HG03045 (cell line): Measurements from ENCODE around the gene LUZP2.

Source experiments
- ATAC-seq: cut with Tn5 transposase; IDR thresholded peaks from one replicate; pipeline ENCODE4 v1.9.1; 2021; ENCODE audit warnings: mild to moderate bottlenecking, moderate library complexity; ENCODE audit not compliant: unreplicated experiment

The LUZP2 gene

GRCh38 chr11:24708616-24709015 is 211.8 kb downstream of the LUZP2 start:
- ATAC-seq = no peak

GRCh38 chr11:24709928-24710565 is 213.2 kb downstream of the LUZP2 start:
- no peak for ATAC-seq

DNA sequence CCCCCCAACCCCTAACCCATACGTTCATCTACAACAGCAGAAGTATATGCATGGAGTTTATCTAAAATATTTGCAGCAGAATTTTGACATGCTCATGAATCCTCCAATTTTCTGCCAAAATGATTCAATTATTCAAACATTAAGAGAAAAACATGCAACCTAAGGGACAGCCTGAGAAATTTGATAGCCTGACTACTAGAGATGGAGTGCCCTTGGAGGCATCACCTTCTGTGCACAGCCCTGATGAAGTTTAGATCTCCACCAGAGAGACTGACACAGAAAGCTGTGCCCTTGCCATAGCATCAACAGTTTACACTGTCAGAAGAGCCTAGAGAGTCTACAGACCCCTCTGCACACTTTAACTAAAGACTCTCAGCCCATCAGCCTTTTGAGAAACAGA is 217.7 kb downstream of the LUZP2 start:
- no peak for ATAC-seq

DNA sequence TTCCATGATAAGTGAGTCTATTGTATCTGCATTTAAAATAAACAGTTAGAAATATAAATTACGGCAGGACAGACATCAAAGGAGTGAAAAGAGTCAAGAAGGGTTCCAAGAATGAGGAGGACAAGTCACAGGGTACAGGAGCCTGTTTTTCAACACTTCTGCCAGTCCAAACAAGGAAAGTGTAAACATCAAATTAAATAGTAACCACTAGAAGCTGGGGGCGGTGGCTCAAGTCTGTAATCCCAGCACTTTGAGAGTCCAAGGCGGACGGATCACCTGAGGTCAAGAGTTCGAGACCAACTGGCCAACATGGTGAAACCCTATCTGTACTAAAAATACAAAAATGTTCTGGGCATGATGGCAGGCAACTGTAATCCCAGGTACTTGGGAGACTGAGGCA is 219.6 kb downstream of the LUZP2 start:
- no peak for ATAC-seq

DNA sequence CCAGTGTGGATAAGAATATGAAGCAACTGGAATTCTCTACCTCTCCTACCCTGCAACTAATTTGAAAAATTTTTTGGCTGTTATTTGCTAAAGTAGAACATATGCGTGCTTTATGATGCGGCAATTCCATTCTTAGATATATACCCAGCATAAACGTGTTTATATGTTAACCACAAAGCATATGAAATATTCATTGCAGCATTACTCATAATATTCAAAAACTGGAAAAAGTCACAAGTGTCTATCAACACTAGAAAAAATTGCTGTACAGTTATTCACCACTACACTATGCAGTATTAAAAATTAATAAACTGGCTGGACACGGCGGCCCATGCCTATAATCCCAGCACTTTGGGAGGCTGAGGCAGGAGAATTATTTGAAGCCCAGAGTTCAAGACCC is 226.4 kb downstream of the LUZP2 start:
- ATAC-seq = no peak

GRCh38 chr11:24731554-24731953 is 234.7 kb downstream of the LUZP2 start:
- no peak for ATAC-seq

- ATAC-seq = no peak
These were observed 237.9 kb downstream of the LUZP2 start for GRCh38 chr11:24734742-24735237.

- no peak for ATAC-seq
These were observed 242.1 kb downstream of the LUZP2 start for GRCh38 chr11:24738972-24739371.

DNA sequence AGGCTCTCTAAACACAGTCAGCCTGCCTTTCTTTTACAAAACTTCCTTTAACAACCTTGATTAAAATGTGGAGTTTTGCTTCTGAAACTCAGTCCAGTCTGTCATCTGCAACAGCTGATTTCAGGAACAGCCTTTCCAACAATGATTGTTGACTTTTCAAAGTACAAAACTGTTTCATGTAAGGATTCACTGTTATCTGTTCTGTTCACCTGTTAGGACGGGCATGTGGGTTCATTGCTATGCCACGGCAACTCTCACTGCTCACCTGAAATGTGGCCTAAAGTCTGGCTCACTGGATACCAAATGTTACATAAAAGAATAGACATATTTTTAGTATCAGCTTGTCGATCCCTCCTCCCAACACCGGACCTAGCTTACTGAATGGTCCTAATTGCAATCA is 242.8 kb downstream of the LUZP2 start:
- no peak for ATAC-seq

DNA sequence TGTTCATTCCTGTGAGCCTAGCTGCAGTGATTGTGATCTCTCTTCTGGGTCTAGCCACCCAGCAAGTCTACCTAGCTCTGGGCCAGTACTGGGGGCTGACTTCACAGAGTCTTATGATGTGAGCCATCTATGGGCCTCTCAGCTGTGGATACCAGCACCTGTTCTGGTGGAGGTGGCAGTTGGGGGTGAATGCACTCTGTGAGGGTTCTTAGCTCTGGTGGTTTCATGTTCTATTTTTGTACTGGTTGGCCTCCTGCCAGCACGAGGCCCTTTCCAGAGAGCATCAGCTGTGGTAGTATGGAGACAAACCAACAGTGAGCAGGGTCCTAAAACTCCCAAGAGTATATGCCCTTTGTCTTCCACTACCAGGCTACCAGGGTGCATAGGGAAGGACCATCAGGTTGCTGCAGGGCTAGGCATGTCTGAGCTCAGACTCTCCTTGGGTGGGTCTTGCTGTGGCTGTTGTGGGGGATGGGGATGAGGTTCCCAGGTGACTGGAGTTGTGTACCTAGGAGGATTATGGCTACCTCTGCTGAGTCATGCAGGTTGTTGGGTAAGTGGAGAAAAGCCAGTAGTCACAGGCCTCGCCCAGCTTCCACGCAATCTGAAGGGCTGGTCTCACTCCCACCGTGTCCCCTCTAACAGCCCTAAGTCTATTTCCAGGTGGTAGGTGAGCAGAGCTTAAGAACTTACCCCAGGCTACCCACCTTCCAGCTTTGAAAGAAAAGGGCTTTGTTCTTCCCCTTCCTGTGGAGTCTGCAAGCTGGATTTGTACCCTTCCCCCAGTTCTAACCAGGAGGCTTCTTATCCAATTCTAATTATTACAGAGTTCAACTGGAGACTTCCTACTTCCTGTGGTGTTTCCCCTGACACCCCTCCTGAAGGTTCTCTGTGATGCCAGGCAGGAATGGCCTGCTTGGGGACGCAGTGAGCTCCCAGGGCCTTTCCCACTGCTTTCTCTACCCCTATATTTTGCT is 250.7 kb downstream of the LUZP2 start:
- no peak for ATAC-seq

- no peak for ATAC-seq
These were observed 251.4 kb downstream of the LUZP2 start for GRCh38 chr11:24748261-24748660.

DNA sequence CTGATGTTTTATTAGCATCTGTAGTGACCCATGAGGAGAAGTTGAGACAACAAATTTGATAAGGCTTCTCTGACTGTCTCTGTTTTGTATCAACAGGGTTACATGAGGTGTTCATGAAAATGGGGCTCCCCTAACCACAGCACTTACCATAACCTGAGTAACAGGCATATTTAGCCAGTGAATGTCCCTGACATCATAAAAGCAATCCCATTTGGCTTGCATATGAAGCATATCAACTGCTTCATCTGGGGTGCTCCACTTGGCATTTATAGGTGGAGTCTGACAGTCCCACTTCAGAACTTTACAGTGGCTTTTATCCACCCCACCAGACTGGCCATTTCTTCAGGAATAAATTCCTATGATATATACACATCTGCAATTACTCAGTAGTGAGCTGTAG is 257.6 kb downstream of the LUZP2 start:
- no peak for ATAC-seq

- no peak for ATAC-seq
These were observed 258.5 kb downstream of the LUZP2 start for GRCh38 chr11:24755260-24755839.

DNA sequence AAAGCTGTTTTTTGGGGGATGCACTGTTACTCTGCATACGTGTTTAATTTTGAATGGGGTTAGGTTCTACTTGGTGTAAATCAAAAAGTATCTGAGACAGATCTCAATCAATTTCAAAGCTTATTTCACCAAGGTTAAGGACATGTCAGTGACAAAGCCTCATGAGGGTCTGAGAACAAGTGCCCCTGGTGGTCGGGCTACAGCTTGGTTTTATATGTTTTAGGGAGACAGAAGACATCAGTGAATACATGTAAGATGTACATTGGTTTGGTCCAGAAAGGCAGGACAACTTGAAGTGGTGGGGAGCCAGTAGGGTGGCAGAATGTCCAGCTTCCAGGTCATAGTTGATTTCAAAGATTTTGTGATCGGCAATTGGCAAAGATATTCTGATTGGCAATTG is 262.9 kb downstream of the LUZP2 start:
- ATAC-seq = no peak

DNA sequence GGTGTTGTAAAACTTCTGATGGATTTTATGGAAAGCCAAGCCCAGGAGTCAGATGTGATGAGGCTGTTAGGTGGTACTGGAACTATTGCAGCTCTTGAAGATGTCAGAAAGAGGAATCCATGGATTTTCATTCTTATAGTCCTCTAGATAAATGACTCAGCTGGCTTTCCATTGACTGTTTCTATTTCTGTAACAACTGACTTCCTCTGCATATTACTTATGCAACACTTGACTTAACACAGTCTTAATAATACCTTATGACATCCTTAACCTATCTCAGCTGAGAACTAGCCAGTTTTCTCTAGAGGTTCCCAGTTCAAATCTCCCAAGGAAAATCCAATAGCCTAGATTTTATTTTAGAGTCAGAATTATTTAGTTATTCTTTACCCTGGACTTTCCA is 263.8 kb downstream of the LUZP2 start:
- no peak for ATAC-seq

DNA sequence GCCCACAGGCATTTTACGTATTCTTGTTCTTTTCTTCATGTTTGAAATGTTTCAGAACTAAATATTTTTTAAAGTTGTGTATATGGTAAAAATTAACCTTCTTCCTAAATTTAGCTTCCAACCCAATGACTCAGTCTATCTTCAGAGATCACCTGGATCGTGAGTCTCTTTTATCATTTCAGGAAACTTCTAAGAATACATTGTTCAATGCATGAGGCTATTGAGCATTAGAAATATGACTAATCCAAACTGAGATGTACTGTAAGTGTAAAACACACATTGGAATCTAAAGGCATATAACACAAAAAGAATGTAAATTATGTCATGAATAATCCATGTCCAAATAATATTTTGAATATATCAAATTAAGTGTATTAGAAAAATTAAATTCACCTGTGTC is 265.2 kb downstream of the LUZP2 start:
- no peak for ATAC-seq

DNA sequence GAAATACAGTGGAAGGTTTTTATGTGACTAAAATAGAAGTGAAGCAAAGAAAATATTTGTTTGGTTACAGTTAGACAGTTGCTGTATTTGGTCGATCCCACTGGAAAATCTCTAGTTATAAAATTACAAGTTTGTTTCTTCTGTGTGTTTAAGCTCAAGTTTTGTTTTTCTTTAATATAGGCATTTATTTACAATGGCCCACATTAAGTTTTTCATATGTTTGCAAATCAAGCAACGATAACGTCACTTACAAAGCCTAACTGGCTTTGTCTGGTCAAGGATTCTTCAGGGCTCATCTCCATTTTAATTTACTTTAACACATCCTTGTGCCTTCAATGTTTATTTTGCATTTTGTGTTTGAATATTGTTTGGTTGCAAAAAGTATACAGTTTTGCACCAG is 270.6 kb downstream of the LUZP2 start:
- no peak for ATAC-seq

- no peak for ATAC-seq
These were observed 276.5 kb downstream of the LUZP2 start for GRCh38 chr11:24773322-24773721.

- no peak for ATAC-seq
These were observed 282.9 kb downstream of the LUZP2 start for GRCh38 chr11:24779791-24780190.

DNA sequence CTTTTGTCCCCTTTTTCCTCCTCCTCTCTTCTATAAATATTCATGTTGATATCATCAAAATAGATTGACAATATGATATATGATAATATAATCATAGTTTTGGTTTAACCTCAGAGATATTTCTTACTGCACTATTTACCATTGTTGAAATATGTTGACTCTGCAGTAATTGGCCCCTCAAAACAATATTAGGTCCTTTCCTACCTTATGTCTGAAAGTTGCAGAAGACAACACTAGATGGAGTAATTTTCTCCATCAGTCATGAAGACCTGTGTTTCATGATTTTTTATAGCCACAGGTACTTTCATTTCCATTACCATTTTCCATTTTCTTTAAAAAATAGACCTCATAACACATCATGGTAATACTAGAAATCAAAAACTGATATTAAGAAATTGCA is 284.4 kb downstream of the LUZP2 start:
- ATAC-seq = no peak

DNA sequence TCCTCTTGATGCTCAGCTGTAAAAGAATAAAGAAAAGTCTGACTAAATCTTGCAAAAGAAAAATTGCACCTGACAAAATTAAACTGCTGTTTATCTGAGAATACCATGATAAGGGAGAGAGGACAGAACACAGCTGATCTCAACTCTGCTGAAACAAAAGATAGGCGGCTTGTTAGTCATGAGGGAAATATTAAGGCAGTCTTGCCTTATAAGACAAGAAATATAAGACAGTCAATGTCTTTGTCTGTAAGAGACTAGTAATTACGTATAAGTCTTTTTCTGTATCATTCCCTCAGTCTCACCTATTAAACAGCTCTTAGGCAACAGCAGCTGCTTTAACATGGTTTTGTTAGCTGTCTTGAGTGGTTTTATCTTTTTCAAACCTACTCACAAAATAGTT is 296.6 kb downstream of the LUZP2 start:
- ATAC-seq = no peak

- ATAC-seq = no peak
These were observed 297.2 kb downstream of the LUZP2 start for GRCh38 chr11:24794064-24794463.
